IMR-90 (cell line): ENCODE measurements around the gene TNRC6B. TPM values are rescaled to one million over a fixed set of nuclear protein-coding genes. Genes with fewer than 3 reads are reported as not detected.
A peak's percentile ranks its signal among the peaks of the same experiment; 100 is the strongest.

Experiments
- ATAC-seq: fragments of 200-7000 bp; cut with Tn5 transposase; 2 replicates; pipeline ENCODE4 v1.9.1; 2020; ENCODE audit warnings: low read depth, mild to moderate bottlenecking, moderate library complexity
- BruUV-seq: library from RNA; stranded (reverse); fragments of 400-500 nt; replicated peaks from 2 replicates; lab custom pipeline; 2021; lab: Mats Ljungman, UMichigan
- CTCF ChIA-PET: fragments of 300-600 bp; formaldehyde crosslinking; extraction: SDS; loops from one replicate; lab custom pipeline; 2021; ENCODE audit warnings: antibody characterized with exemption; lab: Yijun Ruan, JAX
- POLR2A ChIA-PET: fragments of 300-600 bp; sonication (Branson Sonifier 250); formaldehyde crosslinking; loops from one replicate; lab custom pipeline; 2022; ENCODE audit warnings: antibody characterized with exemption; ENCODE audit not compliant: unreplicated experiment; lab: Charles Lee
- DNase-seq: peaks from one replicate; pipeline ENCODE4 v3.0.0; 2013
- H2AFZ ChIP-seq: replicated peaks from 2 replicates; pipeline ENCODE3; 2013; ENCODE audit warnings: low read length, mild to moderate bottlenecking; ENCODE audit not compliant: poor library complexity
- H2AK5ac ChIP-seq: 2 replicates; pipeline ENCODE4 v1.6.1; 2013; ENCODE audit warnings: low read depth, low read length, inconsistent platforms
- H2AK9ac ChIP-seq: replicated peaks from 2 replicates; pipeline ENCODE3; 2013; ENCODE audit warnings: mild to moderate bottlenecking, low read depth, low read length, moderate library complexity; ENCODE audit not compliant: poor library complexity
- H2BK120ac ChIP-seq: 2 replicates; pipeline ENCODE4 v1.6.1; 2013; ENCODE audit warnings: low read depth, low read length, inconsistent platforms
- H2BK15ac ChIP-seq: 3 replicates; pipeline ENCODE4 v1.6.1; 2013; ENCODE audit warnings: low read depth, low read length, inconsistent platforms
- H2BK20ac ChIP-seq: 2 replicates; pipeline ENCODE4 v1.6.1; 2013; ENCODE audit warnings: low read depth, mild to moderate bottlenecking, inconsistent platforms, low read length, moderate library complexity
- H2BK5ac ChIP-seq: 2 replicates; pipeline ENCODE4 v1.6.1; 2013; ENCODE audit warnings: mild to moderate bottlenecking, low read depth, low read length, inconsistent platforms; ENCODE audit not compliant: poor library complexity, severe bottlenecking
- H3K14ac ChIP-seq: replicated peaks from 2 replicates; pipeline ENCODE4 v1.6.1; 2013; ENCODE audit warnings: low read depth, low read length, inconsistent platforms
- H3K18ac ChIP-seq: 2 replicates; pipeline ENCODE4 v1.6.1; 2013; ENCODE audit warnings: low read depth, low read length, control low read depth
- H3K23ac ChIP-seq: 2 replicates; pipeline ENCODE4 v1.6.1; 2013; ENCODE audit warnings: low read depth, low read length, inconsistent platforms
- H3K27ac ChIP-seq: 2 replicates; pipeline ENCODE4 v1.5.1; 2013; ENCODE audit warnings: mild to moderate bottlenecking, control low read depth, low read length; ENCODE audit not compliant: insufficient read depth
- H3K27me3 ChIP-seq: 2 replicates; pipeline ENCODE4 v1.6.1; 2013; ENCODE audit warnings: low read length; ENCODE audit not compliant: control insufficient read depth, insufficient read depth
- H3K36me3 ChIP-seq: 2 replicates; pipeline ENCODE4 v1.6.1; 2013; ENCODE audit warnings: low read length, mixed read lengths; ENCODE audit not compliant: control insufficient read depth, insufficient read depth
- H3K4ac ChIP-seq: 2 replicates; pipeline ENCODE4 v1.6.1; 2013; ENCODE audit warnings: low read depth, low read length, inconsistent platforms
- H3K4me1 ChIP-seq: 2 replicates; pipeline ENCODE4 v1.6.1; 2013; ENCODE audit warnings: low read length, mixed read lengths; ENCODE audit not compliant: control insufficient read depth, insufficient read depth
- H3K4me2 ChIP-seq: 2 replicates; pipeline ENCODE4 v1.6.1; 2013; ENCODE audit warnings: low read depth, mild to moderate bottlenecking, control low read depth, low read length, moderate library complexity
- H3K4me3 ChIP-seq: 2 replicates; pipeline ENCODE4 v1.5.1; 2013; ENCODE audit warnings: low read depth, mild to moderate bottlenecking, control low read depth, low read length, moderate library complexity; ENCODE audit not compliant: insufficient read depth
- H3K56ac ChIP-seq: 2 replicates; pipeline ENCODE4 v1.6.1; 2013; ENCODE audit warnings: low read length, inconsistent platforms; ENCODE audit not compliant: insufficient read depth; ENCODE audit errors: extremely low read depth
- H3K79me1 ChIP-seq, 2 experiments: 2 replicates each; pipeline ENCODE4 v1.6.1; 2013; ENCODE audit warnings: low read length in 2 of 2, inconsistent platforms in 1 of 2, low read depth in 1 of 2
- H3K9ac ChIP-seq: 2 replicates; pipeline ENCODE4 v1.6.1; 2013; ENCODE audit warnings: low read depth, low read length, control low read depth
- H3K9me1 ChIP-seq: 2 replicates; pipeline ENCODE4 v1.6.1; 2013; ENCODE audit warnings: low read length, inconsistent platforms; ENCODE audit not compliant: insufficient read depth
- H3K9me3 ChIP-seq: 2 replicates; pipeline ENCODE4 v1.6.1; 2013; ENCODE audit warnings: low read length; ENCODE audit not compliant: control insufficient read depth, insufficient read depth
- H4K20me1 ChIP-seq: 2 replicates; pipeline ENCODE4 v1.6.1; 2013; ENCODE audit warnings: low read length, inconsistent platforms; ENCODE audit not compliant: insufficient read depth
- H4K5ac ChIP-seq: 2 replicates; pipeline ENCODE4 v1.6.1; 2013; ENCODE audit warnings: mild to moderate bottlenecking, low read depth, low read length, control low read depth
- H4K8ac ChIP-seq, 2 experiments: 2 replicates each; pipeline ENCODE4 v1.6.1; 2013; ENCODE audit warnings: low read depth in 2 of 2, low read length in 2 of 2, control low read depth in 1 of 2, inconsistent platforms in 1 of 2
- H4K91ac ChIP-seq: 2 replicates; pipeline ENCODE4 v1.6.1; 2013; ENCODE audit warnings: low read depth, low read length, inconsistent platforms; ENCODE audit not compliant: insufficient read depth
- CHD1 ChIP-seq: IDR thresholded peaks from 2 replicates; pipeline ENCODE4 v1.6.1; 2012; ENCODE audit warnings: low read depth, low read length, improper control_type of control experiment
- FOS ChIP-seq: fragments of 150-350 bp; IDR thresholded peaks from 2 replicates; pipeline ENCODE4 v1.6.1; 2016; ENCODE audit warnings: low read depth, low read length
- RAD21 ChIP-seq: IDR thresholded peaks from 2 replicates; pipeline ENCODE4 v1.6.1; 2012; ENCODE audit warnings: low read length, improper control_type of control experiment
- WGBS, 2 experiments: methylation state at CpG; one replicate each; pipeline versions ENCODE4 v1.1.5 to v1.1.7; 2013; ENCODE audit warnings: missing lambda C conversion rate in 2 of 2; ENCODE audit not compliant: insufficient read length in 1 of 2; ENCODE audit errors: extremely low coverage in 2 of 2; 5-methylcytosine and 5-hydroxymethylcytosine counted together
- dilution Hi-C: fragments of 300-500 bp; cut with HindIII; formaldehyde crosslinking; loops from one replicate; pipeline ENCODE4 v1.14.3; 2018; ENCODE audit warnings: low sequenced_read_pairs; ENCODE audit not compliant: unreplicated experiment
- in situ Hi-C: fragments of 300-500 bp; cut with MboI; formaldehyde crosslinking; loops from 3 replicates; pipeline ENCODE4 v1.14.3; 2019; ENCODE audit warnings: low sequenced_read_pairs, inconsistent platforms, mixed read lengths
- intact Hi-C: fragments of 100-400 bp; cut with micrococcal nuclease; formaldehyde crosslinking; loops from 2 replicates; pipeline ENCODE4 v1.10.0; 2022
- polyA plus RNA-seq, 3 experiments: library from polyadenylated mRNA; depleted of rRNA; stranded (reverse); fragments of >200 nt; gene quantifications; 2 replicates each; pipeline ENCODE4 v1.2.3, GENCODE V29; 2012; ENCODE audit warnings: low replicate concordance in 1 of 3
- total RNA-seq: library from RNA; depleted of rRNA; stranded (reverse); fragments of >200 nt; gene quantifications from 2 replicates; pipeline ENCODE4 v1.2.3, GENCODE V29; 2012

The TNRC6B gene
- total and polyA plus RNA-seq, 2 of the 4 experiments (the other 2 are of a cell fraction) = 3.9 to 17.0 TPM

- Histone ChIP-seq H3K23ac (peak overlapping the region; percentile 52), H3K9me3 (no peaks in the 10 kb centered on the region), H2BK120ac (peak overlapping the region; percentile 44), H4K8ac (peak overlapping the region; percentile 7 to 75; a peak in 3 of 4 replicates), H3K56ac (peak overlapping the region; percentile 21; the same call in 1 of the 2 replicates), H3K18ac (peak overlapping the region; percentile 27), H2AFZ (peak overlapping the region; percentile 79), H3K9me1 (peaks cover 13% of the 10 kb centered on the region), H3K27ac (peak overlapping the region; percentile 53), H3K36me3 (no peaks in the 10 kb centered on the region), H3K4ac (peak overlapping the region; percentile 52), H3K14ac (peak overlapping the region; percentile 56), H2AK9ac (no peak overlapping the region), H3K4me3 (peak overlapping the region; percentile 60), H2BK20ac (peak overlapping the region; percentile 38), H4K5ac (peak overlapping the region; percentile 9; the same call in 1 of the 2 replicates), H2AK5ac (peak overlapping the region; percentile 17; the same call in 1 of the 2 replicates), H3K27me3 (no peaks in the 10 kb centered on the region), H4K20me1 (peaks cover 18% of the 10 kb centered on the region; the same call in 1 of the 2 replicates), H2BK5ac (peak overlapping the region; percentile 61), H3K9ac (peak overlapping the region; percentile 65), H2BK15ac (peak overlapping the region; percentile 53; the same call in 1 of the 3 replicates), H3K4me1 (peaks cover 5% of the 10 kb centered on the region), H3K79me1 (peaks cover 3 to 46% of the 10 kb centered on the region in 2 experiments), H3K4me2 (peak overlapping the region; percentile 80), H4K91ac (peak overlapping the region; percentile 28; the same call in 1 of the 2 replicates)
- POLR2A ChIA-PET = interaction anchor here (0.5 to 1.0 kb wide), 5 partner anchors 12 to 1662 kb away, joined by 3 to 6 read pairs (median 3); no protein-coding TSS in a partner anchor
- in situ Hi-C loops = loop anchor here (5.0 kb wide), 1 partner anchor 170 kb away; the partner anchor contains the start of gene ADSL
- CTCF ChIA-PET = interaction anchor here (0.5 to 1.0 kb wide), 3 partner anchors 25 to 171 kb away, joined by 3 to 5 read pairs (median 3); no protein-coding TSS in a partner anchor
- TF ChIP-seq CHD1 (no peak), FOS (peak; percentile 48; the same call in 1 of the 2 replicates), RAD21 (0 out of 2 replicates have a peak, but pooled peaks have one; percentile 23)
- BruUV-seq = no TSS peak
- intact Hi-C loops = loop anchor here (1.0 to 10.0 kb wide), 3 partner anchors 132 to 642 kb away; partner anchors contain the start of genes ADSL and RPS19BP1
- DNase-seq (peak; percentile 71), ATAC-seq (peak; percentile 71)
- WGBS, 2 experiments = 13% methylated on average over 7 of the region's 14 CpGs; no CpG with 5 or more reads in 1 of the 2 experiments
- dilution Hi-C loops = no loop called here
Observed at GRCh38 chr22:40176921-40177737, 596 bp upstream of the TNRC6B start.
